Neural crest cell (in vitro differentiated cells): ENCODE measurements around the gene TRIM47. TPM values are rescaled to one million over a fixed set of nuclear protein-coding genes. Genes with fewer than 3 reads are reported as not detected.

Experiments
- DNase-seq: peaks from one replicate; pipeline ENCODE4 v3.0.0; 2021; ENCODE audit warnings: low read depth, mixed read lengths, low spot score
- H3K27ac Mint-ChIP-seq: one replicate; pipeline ENCODE4 v1.8.0; 2021; ENCODE audit warnings: mild to moderate bottlenecking, mixed read lengths; ENCODE audit not compliant: unreplicated experiment
- H3K27me3 Mint-ChIP-seq: 2 replicates; pipeline ENCODE4 v1.8.0; 2021; ENCODE audit warnings: low read depth, mild to moderate bottlenecking, mixed read lengths
- H3K36me3 Mint-ChIP-seq: 2 replicates; pipeline ENCODE4 v1.8.0; 2021; ENCODE audit warnings: low read depth, mild to moderate bottlenecking, mixed read lengths
- H3K4me1 Mint-ChIP-seq: 2 replicates; pipeline ENCODE4 v1.8.0; 2021; ENCODE audit warnings: mixed read lengths
- H3K4me3 Mint-ChIP-seq: one replicate; pipeline ENCODE4 v1.8.0; 2021; ENCODE audit warnings: mild to moderate bottlenecking, mixed read lengths
- H3K9me3 Mint-ChIP-seq: 2 replicates; pipeline ENCODE4 v1.8.0; 2021; ENCODE audit warnings: mixed read lengths
- total RNA-seq: library from RNA; stranded (reverse); gene quantifications from 2 replicates; pipeline ENCODE4 v1.2.1, GENCODE V29; 2021
- TF ChIP-seq, protein P1 (sequence below): fragments of 200-600 bp; sonication (generic); conservative IDR thresholded peaks from 2 replicates; pipeline ENCODE4 v1.5.0; 2021; ENCODE audit warnings: antibody characterized with exemption, mild to moderate bottlenecking

The TRIM47 gene
- total RNA-seq, 1 donor from 2014 or later, result 0.91 TPM

DNA sequence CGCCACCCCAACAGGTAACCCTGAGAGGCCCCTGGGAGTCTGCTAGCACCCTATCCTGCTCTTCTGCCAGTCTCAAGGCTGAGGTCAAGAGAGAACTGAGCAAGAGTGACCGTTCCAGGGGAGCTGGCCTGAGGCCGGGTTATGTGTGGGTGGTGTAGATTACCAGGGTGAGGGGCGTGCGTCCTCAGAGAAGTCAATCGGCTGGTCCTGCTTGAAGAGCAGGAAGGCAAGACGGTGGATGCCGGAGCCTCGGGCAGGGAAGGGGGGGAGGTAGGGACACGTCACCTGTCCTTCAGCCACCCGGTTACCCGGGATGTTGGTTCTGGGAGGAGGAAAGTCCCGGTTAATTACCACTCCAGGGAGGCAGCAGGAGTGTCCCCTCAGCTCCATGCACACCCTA, 21.0 kb upstream of the TRIM47 start:
- DNase-seq, result no peak
- Mint-ChIP-seq H3K27ac (no peak overlapping the region), H3K4me3 (peak overlapping the region; percentile 51), H3K36me3 (peaks cover 4% of the 10 kb centered on the region), H3K9me3 (no peaks in the 10 kb centered on the region), H3K4me1 (peaks cover 24% of the 10 kb centered on the region), H3K27me3 (peaks cover 6% of the 10 kb centered on the region)
- TF ChIP-seq, protein P1, sequence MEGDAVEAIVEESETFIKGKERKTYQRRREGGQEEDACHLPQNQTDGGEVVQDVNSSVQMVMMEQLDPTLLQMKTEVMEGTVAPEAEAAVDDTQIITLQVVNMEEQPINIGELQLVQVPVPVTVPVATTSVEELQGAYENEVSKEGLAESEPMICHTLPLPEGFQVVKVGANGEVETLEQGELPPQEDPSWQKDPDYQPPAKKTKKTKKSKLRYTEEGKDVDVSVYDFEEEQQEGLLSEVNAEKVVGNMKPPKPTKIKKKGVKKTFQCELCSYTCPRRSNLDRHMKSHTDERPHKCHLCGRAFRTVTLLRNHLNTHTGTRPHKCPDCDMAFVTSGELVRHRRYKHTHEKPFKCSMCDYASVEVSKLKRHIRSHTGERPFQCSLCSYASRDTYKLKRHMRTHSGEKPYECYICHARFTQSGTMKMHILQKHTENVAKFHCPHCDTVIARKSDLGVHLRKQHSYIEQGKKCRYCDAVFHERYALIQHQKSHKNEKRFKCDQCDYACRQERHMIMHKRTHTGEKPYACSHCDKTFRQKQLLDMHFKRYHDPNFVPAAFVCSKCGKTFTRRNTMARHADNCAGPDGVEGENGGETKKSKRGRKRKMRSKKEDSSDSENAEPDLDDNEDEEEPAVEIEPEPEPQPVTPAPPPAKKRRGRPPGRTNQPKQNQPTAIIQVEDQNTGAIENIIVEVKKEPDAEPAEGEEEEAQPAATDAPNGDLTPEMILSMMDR, result no peak

DNA sequence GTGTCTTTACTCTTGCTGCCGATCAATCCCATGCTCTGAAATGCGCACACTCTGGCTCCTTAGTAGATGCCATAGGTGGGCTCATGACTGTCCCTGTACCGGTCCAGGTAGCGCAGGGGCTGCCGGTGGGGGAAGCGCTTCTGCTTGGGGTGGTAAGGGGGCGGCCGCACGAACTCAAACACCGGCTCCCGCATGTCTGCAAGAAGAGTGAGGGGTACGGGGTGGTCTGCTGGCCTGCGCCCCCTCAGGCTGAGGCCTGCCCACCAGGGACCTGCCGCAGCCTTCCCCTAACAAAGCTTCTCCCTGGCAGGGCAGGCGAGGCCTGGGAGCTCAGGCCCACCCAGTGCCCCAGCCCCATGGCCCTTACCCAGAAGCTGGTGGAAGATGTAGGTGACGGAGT, 20.4 kb upstream of the TRIM47 start:
- Mint-ChIP-seq H3K9me3 (no peaks in the 10 kb centered on the region), H3K27ac (no peak overlapping the region), H3K36me3 (peaks cover 4% of the 10 kb centered on the region), H3K27me3 (peaks cover 6% of the 10 kb centered on the region), H3K4me3 (peak overlapping the region; percentile 51), H3K4me1 (peaks cover 26% of the 10 kb centered on the region)
- TF ChIP-seq, protein P1, result no peak
- DNase-seq, result no peak

DNA sequence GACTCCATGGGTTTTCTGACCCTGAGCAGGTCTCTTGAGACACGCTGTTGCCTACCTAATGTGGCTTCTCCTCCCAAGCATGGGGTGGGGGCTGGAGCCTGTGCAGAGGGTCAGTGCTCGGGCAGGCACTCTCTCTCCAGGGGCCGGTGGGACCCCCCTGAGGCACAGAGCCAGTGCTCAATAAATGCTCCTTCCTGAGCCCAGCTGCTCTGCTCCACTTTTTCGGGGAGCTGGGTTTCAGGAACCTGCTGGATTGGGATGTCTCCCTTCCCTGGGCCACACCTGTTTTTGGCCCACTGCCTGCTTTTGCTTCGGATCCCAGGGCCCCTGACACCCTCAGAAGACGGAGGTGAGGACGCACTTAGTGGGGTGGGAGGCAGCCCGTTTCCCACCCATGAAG, 19.7 kb upstream of the TRIM47 start:
- Mint-ChIP-seq H3K27ac (peak overlapping the region; percentile 51), H3K4me1 (peaks cover 28% of the 10 kb centered on the region)
- TF ChIP-seq, protein P1, result no peak

DNA sequence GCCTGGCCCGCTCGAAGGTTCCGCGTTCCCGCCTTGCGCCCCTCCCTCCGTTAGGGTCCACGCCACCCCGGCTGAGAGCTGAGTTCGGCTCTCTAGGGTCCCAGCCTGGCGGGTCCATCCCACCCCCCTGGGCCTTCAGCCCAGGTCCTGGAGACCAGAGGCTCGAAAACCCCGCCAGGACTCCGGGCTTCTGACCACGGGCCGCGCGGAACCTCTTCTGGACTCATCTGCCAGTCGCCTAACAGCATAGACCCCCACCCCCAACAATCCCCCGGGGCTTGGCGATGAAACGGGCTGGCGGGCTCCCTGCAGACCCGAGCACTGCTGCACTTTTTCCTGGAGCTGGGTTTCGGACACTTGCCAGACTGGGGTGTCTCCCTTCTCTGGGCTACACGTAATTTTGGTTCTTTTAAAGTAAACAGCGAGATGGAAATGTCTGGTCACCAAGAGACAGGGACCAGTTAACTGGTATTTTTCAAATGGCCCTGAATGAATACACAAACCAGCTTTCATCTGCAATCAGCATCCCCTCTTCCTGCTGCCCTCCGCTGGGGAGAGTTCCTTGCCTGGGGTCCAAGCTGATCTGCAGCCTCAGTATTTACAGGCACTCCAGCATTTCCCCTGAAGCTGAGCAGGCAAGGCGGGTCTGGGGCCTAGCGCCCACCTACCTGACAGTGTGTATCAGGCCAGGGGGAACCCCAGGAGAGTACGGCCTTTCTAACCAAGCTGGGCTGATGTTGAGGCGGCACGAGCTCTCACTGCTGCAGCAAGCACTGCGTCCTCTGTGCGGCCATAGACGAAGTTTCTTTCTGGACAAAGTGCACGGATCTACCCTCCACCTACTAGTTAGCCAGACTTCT, 19.0 kb upstream of the TRIM47 start:
- DNase-seq, result no peak
- peak overlapping the region; percentile 86 for H3K4me3 Mint-ChIP-seq
- peaks cover 6% of the 10 kb centered on the region for H3K27me3 Mint-ChIP-seq
- H3K4me1 Mint-ChIP-seq, result peaks cover 28% of the 10 kb centered on the region
- H3K36me3 Mint-ChIP-seq, result peaks cover 4% of the 10 kb centered on the region
- H3K9me3 Mint-ChIP-seq, result no peaks in the 10 kb centered on the region
- peak overlapping the region; percentile 51 for H3K27ac Mint-ChIP-seq
- TF ChIP-seq, protein P1, result no peak

More for the DNA sequence above, 19.7 kb upstream of the TRIM47 start:
- Mint-ChIP-seq H3K9me3 (no peaks in the 10 kb centered on the region), H3K27me3 (peaks cover 6% of the 10 kb centered on the region), H3K4me3 (peak overlapping the region; percentile 86), H3K36me3 (peaks cover 4% of the 10 kb centered on the region)
- no peak for DNase-seq

DNA sequence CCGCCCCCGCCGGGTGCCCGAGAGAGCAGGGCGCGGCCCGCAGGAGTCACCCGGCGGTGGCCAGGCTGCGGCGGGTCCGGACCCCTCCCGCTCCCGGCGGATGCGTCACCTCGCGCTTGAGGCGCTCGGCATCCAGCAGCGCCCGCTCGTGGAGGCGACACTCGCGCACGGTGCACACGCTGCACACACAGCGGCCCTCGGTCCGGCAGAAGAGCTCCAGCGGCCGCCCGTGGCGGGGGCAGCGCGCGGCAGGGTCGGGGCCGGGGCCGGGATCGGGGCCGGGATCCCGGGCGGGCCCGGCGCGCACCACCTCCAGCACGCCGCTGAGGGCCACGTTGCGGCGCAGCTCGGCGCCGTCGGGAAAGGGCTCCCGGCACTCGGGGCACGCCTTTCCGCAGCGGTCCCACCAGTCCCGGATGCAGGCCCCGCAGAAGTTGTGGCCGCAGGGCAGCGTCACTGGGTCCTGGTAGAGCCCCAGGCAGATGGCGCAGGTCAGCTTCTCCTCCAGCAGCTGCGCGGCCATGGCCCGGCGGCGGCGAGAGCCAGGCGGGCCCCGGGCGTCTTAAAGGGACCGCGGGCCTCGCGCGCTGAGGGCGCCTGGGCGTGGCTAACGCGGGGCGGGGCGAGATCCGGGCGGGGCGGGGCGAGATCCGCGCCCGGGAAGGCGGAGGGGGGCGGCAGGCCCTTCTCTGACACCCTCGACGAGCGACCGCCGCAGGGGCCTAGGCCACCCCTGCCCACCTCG, 18.2 kb upstream of the TRIM47 start, which contains the start of gene TRIM65:
TRIM65 (minus strand) TSS at position 537 of the 745 bp plus-strand sequence; CDS start at position 523, 14 bp downstream.
- peak; percentile 70 for DNase-seq
- Mint-ChIP-seq H3K4me3 (peak within 1 kb of the TSS; percentile 90), H3K27ac (peak within 1 kb of the TSS; percentile 51), H3K36me3 (peaks cover 4% of the 10 kb centered on the region), H3K4me1 (peaks cover 28% of the 10 kb centered on the region), H3K9me3 (no peaks in the 10 kb centered on the region), H3K27me3 (peaks cover 6% of the 10 kb centered on the region)
- TF ChIP-seq, protein P1, result peak; percentile 43
